Breast epithelium (tissue), 4 donors: ENCODE results near the gene PLPPR2. TPM values are rescaled to one million over a fixed set of nuclear protein-coding genes. Genes with fewer than 3 reads are reported as not detected.
"Not testable (repeated sequence)": the region's sequence is repeated elsewhere in the genome, so short reads cannot be mapped to it uniquely, and the experiment has no call there.

Experiments used
- DNase-seq, 2 donors: peaks; one replicate each; pipeline ENCODE4 v3.0.0-alpha.2; 2019; ENCODE audit warnings: low spot score in 2 of 2
- H3K27ac ChIP-seq, 2 donors: fragments of 200-600 bp; sonication (generic) in 1 of 2; one replicate each; pipeline ENCODE4 v1.5.1; 2016 to 2019; ENCODE audit warnings: mild to moderate bottlenecking in 1 of 2
- H3K27me3 ChIP-seq, 2 donors: fragments of 200-600 bp; sonication (generic) in 1 of 2; one replicate each; pipeline versions ENCODE4 v1.5.1 to v1.6.0; 2017 to 2019; ENCODE audit warnings: control low read depth in 1 of 2, mild to moderate bottlenecking in 1 of 2
- H3K36me3 ChIP-seq: fragments of 200-600 bp; one replicate; pipeline ENCODE4 v1.5.1; 2019
- H3K4me1 ChIP-seq, 2 donors: fragments of 200-600 bp; sonication (generic); one replicate each; pipeline ENCODE4 v1.5.1; 2016 to 2019; ENCODE audit warnings: control low read depth in 1 of 2
- H3K4me3 ChIP-seq, 3 donors: fragments of 200-600 bp; sonication (generic); 1 replicate in 2 of 3; 2 replicates in 1 of 3; pipeline ENCODE4 v1.5.1; 2016 to 2019; ENCODE audit warnings: mild to moderate bottlenecking in 3 of 3, moderate library complexity in 2 of 3
- H3K9me3 ChIP-seq, 2 donors: fragments of 200-600 bp; sonication (generic) in 1 of 2; one replicate each; pipeline ENCODE4 v1.5.1; 2016 to 2019; ENCODE audit warnings: control low read depth in 1 of 2
- POLR2A ChIP-seq: fragments of 450-650 bp; IDR thresholded peaks from one replicate; pipeline ENCODE4 v1.6.1; 2016; ENCODE audit warnings: antibody characterized with exemption, mild to moderate bottlenecking, moderate library complexity
- POLR2AphosphoS5 ChIP-seq, 3 donors: sonication (generic); formaldehyde crosslinking; IDR thresholded peaks; one replicate each; pipeline ENCODE4 v1.6.1; 2017; ENCODE audit warnings: antibody characterized with exemption in 3 of 3
- intact Hi-C: fragments of 100-400 bp; cut with DNase I; formaldehyde crosslinking; loops from one replicate; pipeline ENCODE4 v1.15.1; 2023; ENCODE audit warnings: low total_unique reads
- total RNA-seq, 3 donors: library from RNA; depleted of rRNA; stranded (reverse); fragments of >200 nt; gene quantifications; one replicate each; pipeline ENCODE4 v1.1.0, GENCODE V29; 2016
- TF ChIP-seq, protein P1 (sequence below), 3 donors: fragments of 450-650 bp; IDR thresholded peaks; one replicate each; pipeline ENCODE4 v1.5.1; 2016 to 2017; ENCODE audit warnings: antibody characterized with exemption in 3 of 3, mild to moderate bottlenecking in 3 of 3, moderate library complexity in 3 of 3

PLPPR2 gene
- total RNA-seq, 3 donors from 2014 or later = 7.7 to 19.0 (median 11.3) TPM

DNA sequence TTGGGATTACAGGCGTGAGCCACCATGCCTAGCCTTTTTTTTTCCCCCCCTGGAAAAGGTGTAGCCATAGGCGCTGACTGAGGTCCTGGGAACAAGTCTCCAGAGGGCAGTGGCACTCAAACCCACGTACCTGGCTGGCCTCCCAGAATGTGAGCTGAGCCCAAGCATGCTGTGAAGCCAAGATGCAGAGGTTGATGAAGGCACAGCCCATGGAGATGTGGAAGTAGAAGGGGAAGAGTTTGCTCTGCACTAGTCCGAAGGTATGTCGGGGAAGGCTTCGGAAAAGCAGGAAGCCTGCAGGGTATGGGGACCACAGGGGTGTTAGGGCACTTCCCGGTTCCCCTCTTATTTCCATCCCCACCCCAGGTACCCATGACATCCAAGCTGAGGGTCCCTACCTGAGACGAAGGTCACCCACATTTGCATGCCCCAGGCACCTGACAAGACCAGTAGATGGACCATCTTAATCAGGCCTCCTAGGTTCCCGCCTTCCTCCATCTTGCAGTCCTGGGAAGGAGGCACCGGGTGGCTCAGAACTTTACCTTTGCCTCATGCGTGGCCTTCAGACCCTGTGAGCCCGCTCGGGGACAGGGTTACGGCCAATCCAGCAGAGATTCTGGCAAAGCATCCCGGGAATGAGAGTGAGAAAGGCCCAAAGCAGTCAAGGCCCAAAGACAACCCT lies 10.0 kb upstream of the PLPPR2 start:
- Histone ChIP-seq H3K4me1 (peaks cover 0 to 13% of the 10 kb centered on the region in 2 donors), H3K27ac (peak overlapping the region; percentile 92 to 94), H3K36me3 (no peaks in the 10 kb centered on the region), H3K27me3 (no peaks in the 10 kb centered on the region), H3K4me3 (peak overlapping the region; percentile 60 to 93 (median 73)), H3K9me3 (no peaks in the 10 kb centered on the region)
- no peak for DNase-seq
- TF ChIP-seq, protein P1, sequence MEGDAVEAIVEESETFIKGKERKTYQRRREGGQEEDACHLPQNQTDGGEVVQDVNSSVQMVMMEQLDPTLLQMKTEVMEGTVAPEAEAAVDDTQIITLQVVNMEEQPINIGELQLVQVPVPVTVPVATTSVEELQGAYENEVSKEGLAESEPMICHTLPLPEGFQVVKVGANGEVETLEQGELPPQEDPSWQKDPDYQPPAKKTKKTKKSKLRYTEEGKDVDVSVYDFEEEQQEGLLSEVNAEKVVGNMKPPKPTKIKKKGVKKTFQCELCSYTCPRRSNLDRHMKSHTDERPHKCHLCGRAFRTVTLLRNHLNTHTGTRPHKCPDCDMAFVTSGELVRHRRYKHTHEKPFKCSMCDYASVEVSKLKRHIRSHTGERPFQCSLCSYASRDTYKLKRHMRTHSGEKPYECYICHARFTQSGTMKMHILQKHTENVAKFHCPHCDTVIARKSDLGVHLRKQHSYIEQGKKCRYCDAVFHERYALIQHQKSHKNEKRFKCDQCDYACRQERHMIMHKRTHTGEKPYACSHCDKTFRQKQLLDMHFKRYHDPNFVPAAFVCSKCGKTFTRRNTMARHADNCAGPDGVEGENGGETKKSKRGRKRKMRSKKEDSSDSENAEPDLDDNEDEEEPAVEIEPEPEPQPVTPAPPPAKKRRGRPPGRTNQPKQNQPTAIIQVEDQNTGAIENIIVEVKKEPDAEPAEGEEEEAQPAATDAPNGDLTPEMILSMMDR (IDR thresholded peaks at IDR 0.05) = no peak
- TF ChIP-seq POLR2AphosphoS5 (IDR thresholded peaks at IDR 0.05) (no peak), POLR2A (no peak)
- intact Hi-C loops = no loop called here

DNA sequence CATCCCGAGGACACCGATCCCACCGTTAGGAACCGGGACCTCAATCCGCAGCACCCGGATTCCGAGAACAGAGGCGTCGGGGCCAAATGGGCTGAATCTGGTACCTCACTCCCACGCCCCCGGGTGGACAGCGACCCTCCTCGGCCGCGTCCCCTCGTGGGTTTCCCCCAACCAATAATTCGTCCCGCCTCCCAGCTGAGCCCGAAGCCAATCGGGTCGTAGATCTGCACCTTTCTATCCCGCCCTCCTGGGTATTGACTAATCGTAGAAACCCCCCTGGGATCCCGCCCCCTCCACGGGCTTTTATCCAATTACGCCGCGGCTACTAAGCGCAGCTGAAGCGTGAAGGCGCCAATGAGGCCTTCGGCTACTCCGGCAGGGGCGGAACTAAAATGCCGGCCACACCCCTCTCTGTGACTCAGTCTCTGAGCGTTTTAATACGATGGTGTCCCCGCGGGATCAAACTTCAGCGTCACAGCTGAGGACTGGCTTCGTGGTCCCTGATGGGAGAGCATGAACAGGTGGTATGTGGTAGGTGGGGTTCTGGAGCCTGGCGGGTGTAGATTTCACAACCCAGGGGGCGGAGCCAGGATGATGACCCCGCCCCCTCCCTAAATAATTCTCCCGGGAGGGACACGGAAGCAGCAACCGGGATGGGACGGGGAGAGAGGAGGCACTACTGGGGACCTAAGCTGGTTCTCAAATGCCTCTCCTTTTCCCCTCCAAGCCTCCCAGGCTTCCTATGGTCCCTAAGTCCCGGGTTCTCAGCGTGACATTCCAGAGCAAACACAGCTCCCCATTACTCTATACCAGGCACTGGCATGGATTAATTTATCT lies 8.9 kb upstream of the PLPPR2 start, which contains the start of the genes CCDC159 and TMEM205:
CCDC159 (plus strand) TSS at position 416 of the 837 bp plus-strand sequence; CDS start at position 504, 88 bp downstream.
TMEM205 (minus strand) TSS at position 165 of the 837 bp plus-strand sequence. CDS start 649 bp downstream, outside the sequence.
- DNase-seq = peak; percentile 99
- TF ChIP-seq, protein P1 (IDR thresholded peaks at IDR 0.05) = no peak
- TF ChIP-seq POLR2AphosphoS5 (IDR thresholded peaks at IDR 0.05) = peak; percentile 72 to 84 (median 79)
- peak; percentile 74 for TF ChIP-seq POLR2A
- H3K27me3 ChIP-seq = no peaks in the 10 kb centered on the region
- H3K9me3 ChIP-seq = no peaks in the 10 kb centered on the region
- H3K36me3 ChIP-seq = no peaks in the 10 kb centered on the region
- H3K27ac ChIP-seq = peak within 1 kb of the TSS; percentile 92 to 94
- H3K4me3 ChIP-seq = peak within 1 kb of the TSS; percentile 60 to 93 (median 73)
- intact Hi-C loops = no loop called here
- peaks cover 0 to 13% of the 10 kb centered on the region in 2 donors for H3K4me1 ChIP-seq

DNA sequence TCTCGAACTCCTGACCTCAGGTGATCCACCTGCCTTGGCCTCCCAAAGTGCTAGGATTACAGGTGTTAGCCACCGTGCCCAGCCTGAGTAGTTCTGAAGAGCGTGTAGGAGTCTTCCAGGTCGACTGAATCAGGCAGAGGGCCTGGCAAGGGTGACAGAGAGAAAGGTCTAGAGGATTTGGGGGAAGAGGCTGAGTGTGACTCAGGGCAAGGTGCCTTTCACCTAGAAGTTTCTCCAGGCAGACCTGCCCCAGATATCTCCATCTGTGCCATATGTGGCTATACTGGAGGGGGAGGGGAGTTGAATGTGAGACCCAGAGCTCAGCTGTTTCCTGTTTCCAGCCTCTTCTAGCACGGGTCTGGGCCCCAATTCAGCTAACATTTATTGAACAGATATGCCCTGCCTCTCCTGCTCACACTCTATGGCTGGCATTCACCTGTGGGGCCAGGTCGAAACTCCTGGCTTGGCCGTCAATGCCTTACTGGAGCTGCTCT lies 7.6 kb upstream of the PLPPR2 start:
- TF ChIP-seq POLR2AphosphoS5 (IDR thresholded peaks at IDR 0.05) (no peak), POLR2A (no peak)
- TF ChIP-seq, protein P1 (IDR thresholded peaks at IDR 0.05) = no peak

DNA sequence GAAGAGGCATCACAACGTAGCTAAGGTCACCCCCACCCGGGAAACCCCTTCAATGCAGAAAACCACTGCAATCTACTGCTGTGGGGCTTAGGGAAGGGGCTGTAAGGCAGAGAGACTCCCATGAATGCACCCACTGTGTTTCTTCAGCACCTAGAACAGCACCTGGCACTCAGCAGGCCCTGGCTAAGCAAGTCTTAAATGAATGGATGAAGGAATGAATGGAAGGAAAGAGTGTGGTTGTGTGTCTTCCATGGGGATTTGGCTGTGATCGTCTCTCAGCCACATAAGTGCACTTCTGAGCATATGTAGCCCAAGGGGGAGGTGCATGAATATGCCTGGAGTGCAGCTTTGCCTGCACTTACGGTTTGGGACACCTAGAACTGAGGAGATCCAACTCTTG lies 6.1 kb upstream of the PLPPR2 start:
- intact Hi-C loops = no loop called here
- peaks cover 0 to 12% of the 10 kb centered on the region in 2 donors for H3K4me1 ChIP-seq

More for the DNA sequence above, 7.6 kb upstream of the PLPPR2 start:
- no peaks in the 10 kb centered on the region for H3K36me3 ChIP-seq
- no peaks in the 10 kb centered on the region for H3K27me3 ChIP-seq
- DNase-seq = no peak
- intact Hi-C loops = no loop called here
- peak overlapping the region in 1 of 2 donors; percentile 94 for H3K27ac ChIP-seq
- no peak overlapping the region for H3K4me3 ChIP-seq
- H3K9me3 ChIP-seq = no peaks in the 10 kb centered on the region
- peaks cover 0 to 13% of the 10 kb centered on the region in 2 donors for H3K4me1 ChIP-seq

DNA sequence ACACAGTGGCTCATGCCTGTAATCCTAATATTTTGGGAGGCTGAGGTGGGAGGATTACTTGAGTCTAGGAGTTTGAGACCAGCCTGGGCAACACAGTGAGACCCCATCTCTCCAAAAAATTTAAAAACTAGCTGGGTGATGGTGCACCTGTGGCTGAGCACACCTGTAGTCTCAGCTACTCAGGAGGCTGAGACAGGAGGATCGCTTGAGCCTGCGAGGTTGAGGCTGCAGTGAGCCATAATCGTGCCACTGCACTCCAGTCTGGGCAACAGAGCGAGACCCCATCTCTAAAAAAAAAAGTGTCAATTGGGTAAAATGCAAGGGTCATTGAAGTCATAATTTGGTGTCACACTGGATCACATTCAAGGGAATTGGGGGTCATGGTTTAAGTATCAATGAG lies 1.1 kb upstream of the PLPPR2 start:
- DNase-seq, intact Hi-C loops, H3K9me3 ChIP-seq, H3K27me3 ChIP-seq, H3K4me1 ChIP-seq, H3K4me3 ChIP-seq, H3K36me3 ChIP-seq, H3K27ac ChIP-seq: not testable (repeated sequence)

More for the DNA sequence above, 6.1 kb upstream of the PLPPR2 start:
- DNase-seq = no peak
- Histone ChIP-seq H3K27me3 (no peaks in the 10 kb centered on the region), H3K27ac (no peak overlapping the region), H3K36me3 (no peaks in the 10 kb centered on the region), H3K9me3 (no peaks in the 10 kb centered on the region), H3K4me3 (no peak overlapping the region)
- no peak for TF ChIP-seq POLR2AphosphoS5 (IDR thresholded peaks at IDR 0.05)
- TF ChIP-seq POLR2A = no peak
- TF ChIP-seq, protein P1 (IDR thresholded peaks at IDR 0.05) = no peak
